HepG2 (cell line): ENCODE measurements around the gene TNS1. TPM values are rescaled to one million over a fixed set of nuclear protein-coding genes. Genes with fewer than 3 reads are reported as not detected.

Experiments used
- ARID5B ChIP-seq: IDR thresholded peaks from 2 replicates; pipeline ENCODE4 v1.4.0; 2020; ENCODE audit warnings: mild to moderate bottlenecking, missing genetic modification reagents
- HDAC6 ChIP-seq: fragments of 200-600 bp; sonication (generic); IDR thresholded peaks from 2 replicates; pipeline ENCODE4 v1.7.0; 2017; ENCODE audit warnings: mild to moderate bottlenecking, antibody characterized with exemption, low read length, low read depth
- HNF4G ChIP-seq, 2 experiments: sonication (generic) in 1 of 2; formaldehyde crosslinking in 1 of 2; IDR thresholded peaks; 2 replicates each; pipeline versions ENCODE4 v1.4.0 to v1.6.1; 2011 to 2020; ENCODE audit warnings: borderline replicate concordance in 2 of 2, low read depth in 2 of 2, mild to moderate bottlenecking in 2 of 2, low read length in 1 of 2, missing genetic modification reagents in 1 of 2, moderate library complexity in 1 of 2
- HOMEZ ChIP-seq: IDR thresholded peaks from 2 replicates; pipeline ENCODE4 v1.6.1; 2016; ENCODE audit warnings: low read depth
- JUN ChIP-seq: sonication (generic); formaldehyde crosslinking; IDR thresholded peaks from 2 replicates; pipeline ENCODE4 v1.4.0; 2020; ENCODE audit warnings: mild to moderate bottlenecking, missing genetic modification reagents
- KDM5B ChIP-seq: sonication (generic); formaldehyde crosslinking; IDR thresholded peaks from 2 replicates; pipeline ENCODE4 v1.4.0; 2020; ENCODE audit warnings: missing genetic modification reagents, mild to moderate bottlenecking, borderline replicate concordance
- NR3C1 ChIP-seq: sonication (generic); formaldehyde crosslinking; IDR thresholded peaks from 2 replicates; pipeline ENCODE4 v1.4.0; 2020; ENCODE audit warnings: missing genetic modification reagents
- PHF20 ChIP-seq: sonication (generic); formaldehyde crosslinking; IDR thresholded peaks from 2 replicates; pipeline ENCODE4 v1.5.0; 2020; ENCODE audit warnings: mild to moderate bottlenecking, missing genetic modification reagents
- SKIL ChIP-seq: sonication (generic); formaldehyde crosslinking; IDR thresholded peaks from 2 replicates; pipeline ENCODE4 v1.8.0; 2022; ENCODE audit warnings: missing genetic modification reagents, mild to moderate bottlenecking, moderate library complexity, borderline replicate concordance
- SOX6 ChIP-seq, 2 experiments: fragments of 450-650 bp in 1 of 2; sonication (generic) in 1 of 2; formaldehyde crosslinking in 1 of 2; IDR thresholded peaks; 2 replicates each; pipeline versions ENCODE4 v1.4.0 to v1.6.1; 2017 to 2020; ENCODE audit warnings: antibody characterized with exemption in 1 of 2, mild to moderate bottlenecking in 1 of 2, missing genetic modification reagents in 1 of 2
- ZNF136 ChIP-seq: sonication (generic); formaldehyde crosslinking; IDR thresholded peaks from 2 replicates; pipeline ENCODE4 v1.8.1; 2022; ENCODE audit warnings: low read depth, mild to moderate bottlenecking, moderate library complexity, missing genetic modification reagents
- ZNF441 ChIP-seq: sonication (generic); formaldehyde crosslinking; IDR thresholded peaks from 2 replicates; pipeline ENCODE4 v1.7.0; 2021; ENCODE audit warnings: missing genetic modification reagents, borderline replicate concordance
- ZNF572 ChIP-seq: sonication (generic); formaldehyde crosslinking; IDR thresholded peaks from 2 replicates; pipeline ENCODE4 v1.5.1; 2020; ENCODE audit warnings: mild to moderate bottlenecking, missing genetic modification reagents
- polyA plus RNA-seq, 8 experiments: library from polyadenylated mRNA; depleted of rRNA in 3 of 8; stranded (reverse) in 7 of 8; unstranded in 1 of 8; fragments of >200 nt; fragmentation: Illumina TruSeq in 4 of 8; extraction: Trizol in 4 of 8; gene quantifications; 2 replicates each; pipeline versions ENCODE4 v1.2.1 to v1.2.3, GENCODE V29; 2011 to 2016; ENCODE audit warnings: low read depth in 4 of 8, missing spikeins in 1 of 8, mixed read lengths in 1 of 8; ENCODE audit not compliant: insufficient read depth in 1 of 8
- total RNA-seq, 5 experiments: library from RNA; depleted of rRNA; stranded (reverse); fragments of >200 nt; fragmentation: Illumina TruSeq; extraction: Trizol; gene quantifications; 2 replicates each; pipeline ENCODE4 v1.2.3, GENCODE V29; 2016; ENCODE audit warnings: low read depth in 1 of 5
- TF ChIP-seq, protein P1 (sequence below): sonication (generic); IDR thresholded peaks from 2 replicates; pipeline ENCODE4 v1.6.1; 2016; ENCODE audit warnings: low read depth, borderline replicate concordance

The TNS1 gene
- total and polyA plus RNA-seq, 2 of the 13 experiments (the other 11 are each of a cell fraction or from before 2014, with no cell fraction given), result 1.9 to 118 TPM

- TF ChIP-seq HNF4G (IDR thresholded peaks at IDR 0.05; ENCODE audit: borderline replicate concordance, low read depth, low read length), result no peak
- TF ChIP-seq HNF4G (CRISPR knock-in tag; IDR thresholded peaks at IDR 0.05; ENCODE audit: borderline replicate concordance, low read depth), result 0 out of 2 replicates have a peak, but pooled peaks have one; percentile 1
- TF ChIP-seq ZNF441 (CRISPR knock-in tag), result no peak
- TF ChIP-seq HDAC6, result no peak
- TF ChIP-seq JUN (CRISPR knock-in tag), result peak; percentile 92
- TF ChIP-seq ZNF136 (CRISPR knock-in tag), result no peak
- peak; percentile 70 for TF ChIP-seq ARID5B (CRISPR knock-in tag)
- peak; percentile 79; the same call in 1 of the 2 replicates for TF ChIP-seq KDM5B (CRISPR knock-in tag)
- no peak for TF ChIP-seq NR3C1 (CRISPR knock-in tag)
- TF ChIP-seq PHF20 (CRISPR knock-in tag), result 0 out of 2 replicates have a peak, but pooled peaks have one; percentile 48
- 0 out of 2 replicates have a peak, but pooled peaks have one; percentile 18 for TF ChIP-seq HOMEZ (CRISPR knock-in tag)
- TF ChIP-seq SKIL (CRISPR knock-in tag), result 0 out of 2 replicates have a peak, but pooled peaks have one; percentile 35
- TF ChIP-seq, protein P1, sequence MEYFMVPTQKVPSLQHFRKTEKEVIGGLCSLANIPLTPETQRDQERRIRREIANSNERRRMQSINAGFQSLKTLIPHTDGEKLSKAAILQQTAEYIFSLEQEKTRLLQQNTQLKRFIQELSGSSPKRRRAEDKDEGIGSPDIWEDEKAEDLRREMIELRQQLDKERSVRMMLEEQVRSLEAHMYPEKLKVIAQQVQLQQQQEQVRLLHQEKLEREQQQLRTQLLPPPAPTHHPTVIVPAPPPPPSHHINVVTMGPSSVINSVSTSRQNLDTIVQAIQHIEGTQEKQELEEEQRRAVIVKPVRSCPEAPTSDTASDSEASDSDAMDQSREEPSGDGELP, result peak; percentile 68; the same call in 1 of the 2 replicates
- TF ChIP-seq SOX6 (IDR thresholded peaks at IDR 0.05), result no peak
- TF ChIP-seq SOX6 (CRISPR knock-in tag; IDR thresholded peaks at IDR 0.05), result peak; percentile 20; the same call in 1 of the 2 replicates
- 0 out of 2 replicates have a peak, but pooled peaks have one; percentile 44 for TF ChIP-seq ZNF572 (CRISPR knock-in tag)
These were observed 208.4 kb downstream of the TNS1 start (continued) for GRCh38 chr2:217794133-217794986.
